Loucy (cell line): ENCODE results near the gene TBL1X.

Experiments
- CTCF ChIP-seq: fragments of 200-600 bp; sonication (generic); conservative IDR thresholded peaks from 2 replicates; pipeline ENCODE4 v1.5.1; 2014; ENCODE audit warnings: mild to moderate bottlenecking, antibody characterized with exemption, low read length
- EZH2phosphoT487 ChIP-seq: fragments of 200-600 bp; IDR thresholded peaks from 2 replicates; pipeline ENCODE4 v1.6.1; 2018; ENCODE audit warnings: antibody characterized with exemption, mild to moderate bottlenecking, moderate library complexity, borderline replicate concordance

GRCh38 chrX:9656871-9657270 lies 192.0 kb downstream of the TBL1X start:
- TF ChIP-seq CTCF: no peak
- no peak for TF ChIP-seq EZH2phosphoT487
